Measurements from ENCODE around the gene CELSR2.

DNA sequence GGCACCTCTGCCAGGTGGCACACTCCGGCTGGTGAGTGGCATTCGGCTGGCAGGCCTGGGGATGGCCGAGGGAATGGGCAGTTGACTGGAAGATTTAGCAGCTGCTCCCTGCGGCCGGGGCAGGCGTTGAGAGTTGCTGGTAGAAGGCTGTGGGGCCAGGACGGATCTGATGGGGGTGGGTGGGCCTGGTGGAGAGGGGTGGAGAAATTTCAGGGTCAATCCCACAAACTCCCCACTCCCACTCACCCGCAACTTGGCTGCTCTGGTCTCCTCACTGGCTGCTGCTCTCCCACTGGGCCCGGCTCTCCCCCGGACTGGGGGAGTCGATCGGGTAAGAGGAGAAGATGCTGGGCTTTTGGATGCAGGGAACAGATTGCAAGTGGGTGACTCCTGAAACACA lies 31.5 kb downstream of the CELSR2 start:
- TF ChIP-seq POLR2AphosphoS5 (IDR thresholded peaks at IDR 0.05; ENCODE audit: low read depth, low read length) (no peak), POLR2A (IDR thresholded peaks at IDR 0.05; ENCODE audit: low read depth, low read length) (no peak), TAF1 (IDR thresholded peaks at IDR 0.05; ENCODE audit: low read depth, low read length) (no peak), PAX5 (IDR thresholded peaks at IDR 0.05; ENCODE audit: insufficient read depth, low read length, severe bottlenecking) (no peak), POU2F2 (IDR thresholded peaks at IDR 0.05; ENCODE audit: low read depth, low read length) (no peak), SPI1 (IDR thresholded peaks at IDR 0.05; ENCODE audit: low read depth, low read length) (no peak)

All from GM12891 (cell line).